H9 (cell line): Measurements from ENCODE around the gene DNM2. TPM values are rescaled to one million over a fixed set of nuclear protein-coding genes. Genes with fewer than 3 reads are reported as not detected.

Experiments used
- DNase-seq: peaks from one replicate; pipeline ENCODE4 v3.0.0-alpha.2; 2017
- H2AFZ ChIP-seq: one replicate; pipeline ENCODE4 v1.6.1; 2013; ENCODE audit warnings: mild to moderate bottlenecking, low read length, control low read depth, moderate library complexity
- H2AK5ac ChIP-seq: 2 replicates; pipeline ENCODE4 v1.6.1; 2013; ENCODE audit warnings: low read length, control low read depth, mixed read lengths; ENCODE audit not compliant: insufficient read length
- H2BK120ac ChIP-seq: one replicate; pipeline ENCODE4 v1.6.1; 2013; ENCODE audit warnings: low read depth, mild to moderate bottlenecking, low read length, control low read depth, inconsistent platforms; ENCODE audit not compliant: poor library complexity, severe bottlenecking
- H2BK12ac ChIP-seq: 2 replicates; pipeline ENCODE4 v1.6.1; 2013; ENCODE audit warnings: low read length, control low read depth, mixed read lengths, low read depth; ENCODE audit not compliant: insufficient read length
- H2BK15ac ChIP-seq: 2 replicates; pipeline ENCODE4 v1.6.1; 2013; ENCODE audit warnings: low read depth, low read length, control low read depth
- H2BK20ac ChIP-seq: one replicate; pipeline ENCODE4 v1.6.1; 2013; ENCODE audit warnings: low read depth, mild to moderate bottlenecking, low read length, control low read depth, inconsistent platforms; ENCODE audit not compliant: poor library complexity, severe bottlenecking
- H2BK5ac ChIP-seq: 2 replicates; pipeline ENCODE4 v1.6.1; 2013; ENCODE audit warnings: low read length, control low read depth, mixed read lengths; ENCODE audit not compliant: insufficient read length
- H3K14ac ChIP-seq: 2 replicates; pipeline ENCODE4 v1.6.1; 2013; ENCODE audit warnings: low read length, control low read depth; ENCODE audit not compliant: insufficient read depth
- H3K18ac ChIP-seq: 2 replicates; pipeline ENCODE4 v1.6.1; 2013; ENCODE audit warnings: low read depth, mild to moderate bottlenecking, mixed read lengths, low read length, control low read depth; ENCODE audit not compliant: insufficient read length
- H3K23ac ChIP-seq: 2 replicates; pipeline ENCODE4 v1.6.1; 2013; ENCODE audit warnings: low read length, control low read depth, mixed read lengths, low read depth; ENCODE audit not compliant: insufficient read length
- H3K23me2 ChIP-seq: 2 replicates; pipeline ENCODE4 v1.6.1; 2013; ENCODE audit warnings: low read depth, mild to moderate bottlenecking, mixed read lengths, low read length, control low read depth; ENCODE audit not compliant: insufficient read length, poor library complexity, severe bottlenecking
- H3K27ac ChIP-seq: 2 replicates; pipeline ENCODE4 v1.5.1; 2013; ENCODE audit warnings: low read length, control low read depth, mixed read lengths, low read depth; ENCODE audit not compliant: insufficient read length
- H3K27me3 ChIP-seq: 2 replicates; pipeline ENCODE4 v1.6.1; 2013; ENCODE audit warnings: low read length, control low read depth, inconsistent platforms; ENCODE audit not compliant: insufficient read depth
- H3K4ac ChIP-seq: 2 replicates; pipeline ENCODE4 v1.6.1; 2013; ENCODE audit warnings: low read depth, mild to moderate bottlenecking, control low read depth, inconsistent platforms, low read length, moderate library complexity
- H3K4me1 ChIP-seq: 2 replicates; pipeline ENCODE4 v1.6.1; 2013; ENCODE audit warnings: low read length, control low read depth, inconsistent platforms; ENCODE audit not compliant: insufficient read depth
- H3K4me2 ChIP-seq: 2 replicates; pipeline ENCODE4 v1.6.1; 2013; ENCODE audit warnings: low read length, control low read depth, mixed read lengths; ENCODE audit not compliant: insufficient read length, insufficient read depth
- H3K56ac ChIP-seq: 2 replicates; pipeline ENCODE4 v1.6.1; 2013; ENCODE audit warnings: low read depth, mild to moderate bottlenecking, mixed read lengths, low read length, control low read depth; ENCODE audit not compliant: insufficient read length
- H3K79me1 ChIP-seq: 2 replicates; pipeline ENCODE4 v1.6.1; 2013; ENCODE audit warnings: low read depth, mild to moderate bottlenecking, moderate library complexity, low read length, control low read depth, inconsistent platforms; ENCODE audit not compliant: insufficient read depth, poor library complexity, severe bottlenecking
- H3K79me2 ChIP-seq: 2 replicates; pipeline ENCODE4 v1.6.1; 2013; ENCODE audit warnings: low read length, control low read depth, inconsistent platforms; ENCODE audit not compliant: insufficient read depth
- H3K9ac ChIP-seq: 2 replicates; pipeline ENCODE4 v1.6.1; 2013; ENCODE audit warnings: low read length, control low read depth, mixed read lengths; ENCODE audit not compliant: insufficient read length; ENCODE audit errors: extremely low read depth
- H3K9me3 ChIP-seq: one replicate; pipeline ENCODE4 v1.6.1; 2013; ENCODE audit warnings: low read depth, low read length, inconsistent platforms; ENCODE audit not compliant: control insufficient read depth
- H3T11ph ChIP-seq: one replicate; pipeline ENCODE4 v1.6.1; 2013; ENCODE audit warnings: mild to moderate bottlenecking, low read length, control low read depth, inconsistent platforms
- H4K20me1 ChIP-seq: one replicate; pipeline ENCODE4 v1.6.1; 2013; ENCODE audit not compliant: control insufficient read depth, insufficient read length, insufficient read depth
- H4K5ac ChIP-seq: 2 replicates; pipeline ENCODE4 v1.6.1; 2013; ENCODE audit warnings: low read depth, mild to moderate bottlenecking, mixed read lengths, low read length, control low read depth; ENCODE audit not compliant: insufficient read length
- H4K8ac ChIP-seq: replicated peaks from 2 replicates; pipeline ENCODE4 v1.6.1; 2013; ENCODE audit warnings: low read length, control low read depth, mixed read lengths, low read depth; ENCODE audit not compliant: insufficient read length
- H4K91ac ChIP-seq: 2 replicates; pipeline ENCODE4 v1.6.1; 2013; ENCODE audit warnings: low read depth, mild to moderate bottlenecking, moderate library complexity, mixed read lengths, low read length, control low read depth; ENCODE audit not compliant: insufficient read length
- H3K27ac Mint-ChIP-seq, 3 experiments: 2 replicates in 2 of 3; 3 replicates in 1 of 3; pipeline ENCODE4 v1.8.0; 2020 to 2021; ENCODE audit warnings: mixed read lengths in 3 of 3, mild to moderate bottlenecking in 1 of 3, moderate library complexity in 1 of 3
- H3K27me3 Mint-ChIP-seq: 2 replicates; pipeline ENCODE4 v1.8.0; 2021; ENCODE audit warnings: low read depth, mild to moderate bottlenecking, moderate library complexity, mixed read lengths
- H3K36me3 Mint-ChIP-seq, 3 experiments: 2 replicates in 2 of 3; 3 replicates in 1 of 3; pipeline ENCODE4 v1.8.0; 2020 to 2021; ENCODE audit warnings: low read depth in 3 of 3, mixed read lengths in 3 of 3; ENCODE audit not compliant: insufficient read depth in 1 of 3
- H3K4me1 Mint-ChIP-seq, 2 experiments: 2 replicates each; pipeline ENCODE4 v1.8.0; 2020; ENCODE audit warnings: mixed read lengths in 2 of 2
- H3K4me3 Mint-ChIP-seq, 2 experiments: 2 replicates in 1 of 2; 3 replicates in 1 of 2; pipeline ENCODE4 v1.8.0; 2020 to 2021; ENCODE audit warnings: mild to moderate bottlenecking in 2 of 2, mixed read lengths in 2 of 2, moderate library complexity in 1 of 2
- H3K9me3 Mint-ChIP-seq, 2 experiments: 2 replicates in 1 of 2; 3 replicates in 1 of 2; pipeline ENCODE4 v1.8.0; 2020; ENCODE audit warnings: mild to moderate bottlenecking in 2 of 2, mixed read lengths in 2 of 2, moderate library complexity in 1 of 2
- WGBS: extraction: QIAGEN DNeasy Blood & Tissue Kit; methylation state at CpG from one replicate; pipeline ENCODE4 v1.1.7; 2013; ENCODE audit warnings: missing lambda C conversion rate, low lambda C conversion rate, mixed read lengths; ENCODE audit not compliant: insufficient read length; ENCODE audit errors: extremely low coverage; 5-methylcytosine and 5-hydroxymethylcytosine counted together
- total RNA-seq: library from RNA; stranded (reverse); gene quantifications from 2 replicates; pipeline ENCODE4 v1.2.1, GENCODE V29; 2021
- TF ChIP-seq, protein P1 (sequence below): fragments of 200-600 bp; sonication (generic); conservative IDR thresholded peaks from 3 replicates; pipeline ENCODE4 v1.8.0; 2021; ENCODE audit warnings: antibody characterized with exemption, mild to moderate bottlenecking

The DNM2 gene
- total RNA-seq, 1 experiment from 2014 or later, result 152 TPM

GRCh38 chr19:10782795-10783194 lies 64.9 kb downstream of the DNM2 start:
- no peak overlapping the region for H2AFZ ChIP-seq
- no CpG with 5 or more reads among the region's 13 CpGs for WGBS
- H3K4me1 Mint-ChIP-seq, result no peaks in the 10 kb centered on the region
- H4K20me1 ChIP-seq, result no peaks in the 10 kb centered on the region
- no peaks in the 10 kb centered on the region for H3K27me3 Mint-ChIP-seq
- no peak overlapping the region for H3K18ac ChIP-seq
- H3K36me3 Mint-ChIP-seq, result peaks cover 41 to 81% (median 71%) of the 10 kb centered on the region in 3 experiments; a peak in 6 of 7 replicates
- H3K23ac ChIP-seq, result no peak overlapping the region
- no peak overlapping the region for H4K5ac ChIP-seq
- H3K9ac ChIP-seq, result no peak overlapping the region
- TF ChIP-seq, protein P1, sequence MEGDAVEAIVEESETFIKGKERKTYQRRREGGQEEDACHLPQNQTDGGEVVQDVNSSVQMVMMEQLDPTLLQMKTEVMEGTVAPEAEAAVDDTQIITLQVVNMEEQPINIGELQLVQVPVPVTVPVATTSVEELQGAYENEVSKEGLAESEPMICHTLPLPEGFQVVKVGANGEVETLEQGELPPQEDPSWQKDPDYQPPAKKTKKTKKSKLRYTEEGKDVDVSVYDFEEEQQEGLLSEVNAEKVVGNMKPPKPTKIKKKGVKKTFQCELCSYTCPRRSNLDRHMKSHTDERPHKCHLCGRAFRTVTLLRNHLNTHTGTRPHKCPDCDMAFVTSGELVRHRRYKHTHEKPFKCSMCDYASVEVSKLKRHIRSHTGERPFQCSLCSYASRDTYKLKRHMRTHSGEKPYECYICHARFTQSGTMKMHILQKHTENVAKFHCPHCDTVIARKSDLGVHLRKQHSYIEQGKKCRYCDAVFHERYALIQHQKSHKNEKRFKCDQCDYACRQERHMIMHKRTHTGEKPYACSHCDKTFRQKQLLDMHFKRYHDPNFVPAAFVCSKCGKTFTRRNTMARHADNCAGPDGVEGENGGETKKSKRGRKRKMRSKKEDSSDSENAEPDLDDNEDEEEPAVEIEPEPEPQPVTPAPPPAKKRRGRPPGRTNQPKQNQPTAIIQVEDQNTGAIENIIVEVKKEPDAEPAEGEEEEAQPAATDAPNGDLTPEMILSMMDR, result no peak
- H2AK5ac ChIP-seq, result no peak overlapping the region
- H3K79me2 ChIP-seq, result no peaks in the 10 kb centered on the region
- H3K4me2 ChIP-seq, result no peak overlapping the region
- H3K27ac Mint-ChIP-seq, result no peak overlapping the region; a peak in 1 of 7 replicates
- no peak overlapping the region for H3K4ac ChIP-seq
- no peak overlapping the region for H4K91ac ChIP-seq
- H2BK20ac ChIP-seq, result no peak overlapping the region
- H3T11ph ChIP-seq, result no peak overlapping the region
- H2BK15ac ChIP-seq, result no peak overlapping the region
- H3K4me1 ChIP-seq, result no peaks in the 10 kb centered on the region
- H2BK5ac ChIP-seq, result no peak overlapping the region
- H3K23me2 ChIP-seq, result no peaks in the 10 kb centered on the region
- H3K27ac ChIP-seq, result no peak overlapping the region
- no peak overlapping the region for H3K4me3 Mint-ChIP-seq
- no peak overlapping the region for H2BK12ac ChIP-seq
- no peak overlapping the region for H3K56ac ChIP-seq
- no peak overlapping the region for H3K14ac ChIP-seq
- H3K9me3 ChIP-seq, result no peaks in the 10 kb centered on the region
- no peak for DNase-seq
- H2BK120ac ChIP-seq, result no peak overlapping the region
- H3K9me3 Mint-ChIP-seq, result no peaks in the 10 kb centered on the region
- H3K79me1 ChIP-seq, result no peaks in the 10 kb centered on the region
- no peak overlapping the region for H4K8ac ChIP-seq
- H3K27me3 ChIP-seq, result no peaks in the 10 kb centered on the region
